HG02943 (cell line): ENCODE data around the gene NME7.
"Not testable (repeated sequence)": the region's sequence is repeated elsewhere in the genome, so short reads cannot be mapped to it uniquely, and the experiment has no call there.

ENCODE experiments used
- ATAC-seq: cut with Tn5 transposase; IDR thresholded peaks from one replicate; pipeline ENCODE4 v1.9.1; 2021; ENCODE audit warnings: mild to moderate bottlenecking, low read depth, moderate library complexity; ENCODE audit not compliant: unreplicated experiment

Gene NME7

DNA sequence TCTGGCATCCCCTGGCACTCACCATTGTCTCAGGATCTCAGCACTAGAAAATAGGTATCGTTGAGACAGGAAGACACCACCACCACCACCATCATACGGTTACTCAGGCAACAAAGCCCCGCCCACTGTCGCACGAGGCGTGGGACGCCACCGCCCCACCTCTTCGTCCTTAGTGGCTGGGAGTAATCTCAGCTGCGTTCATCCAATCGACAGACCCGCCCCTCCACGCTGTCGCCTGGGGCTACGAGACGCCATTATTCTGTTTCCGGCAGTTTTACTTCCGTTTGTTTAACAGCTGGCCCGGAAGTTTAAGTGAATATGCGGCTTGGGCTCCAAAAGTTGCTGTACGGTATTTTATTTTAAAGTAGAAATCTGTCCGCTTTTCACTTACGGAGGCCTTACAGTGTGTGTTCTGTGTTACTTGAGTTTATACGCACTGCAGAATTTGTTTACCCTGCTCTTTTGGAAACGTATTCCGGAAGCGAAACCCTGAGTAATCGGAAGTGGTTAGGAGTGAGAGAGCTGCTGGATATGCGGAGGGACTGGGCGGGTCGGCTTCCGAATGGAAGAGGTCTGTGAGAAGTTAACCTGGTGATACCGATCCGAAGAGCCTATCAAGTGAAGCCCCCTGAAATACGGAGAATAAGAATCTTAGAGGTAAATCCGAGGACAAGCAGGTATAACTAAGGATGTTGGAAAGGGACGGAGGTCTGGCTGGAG is at the start of gene NME7, which contains the start of gene BLZF1:
Gene NME7, minus strand, starts transcription at position 112 of the 720 bp plus-strand sequence. Its CDS starts 87 bp downstream, at position 25.
Gene BLZF1, plus strand, starts transcription at position 510 of the 720 bp plus-strand sequence. CDS start 1,328 bp downstream, outside the sequence.
- ATAC-seq, result peak; percentile 99

DNA sequence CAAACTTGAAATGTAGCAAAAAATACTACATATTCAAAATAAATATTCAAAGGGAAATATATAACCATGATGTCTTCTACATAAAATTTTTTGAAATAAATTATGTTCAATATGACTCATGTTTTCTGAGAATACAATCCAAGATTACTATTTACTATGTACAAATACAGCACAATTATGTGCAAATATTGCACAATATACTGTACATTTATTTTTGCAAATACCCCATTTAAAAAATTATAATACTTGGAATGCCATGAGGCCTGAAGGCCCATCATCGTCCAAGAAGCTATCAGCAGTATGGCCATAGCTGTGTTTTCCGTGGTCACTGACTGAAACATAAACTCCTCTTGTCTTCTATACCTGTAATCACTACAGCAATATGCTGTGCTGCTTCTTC is 47.4 kb upstream of the NME7 start:
- ATAC-seq, result no peak

GRCh38 chr1:169408340-169408739 is 40.7 kb upstream of the NME7 start:
- not testable (repeated sequence) for ATAC-seq

DNA sequence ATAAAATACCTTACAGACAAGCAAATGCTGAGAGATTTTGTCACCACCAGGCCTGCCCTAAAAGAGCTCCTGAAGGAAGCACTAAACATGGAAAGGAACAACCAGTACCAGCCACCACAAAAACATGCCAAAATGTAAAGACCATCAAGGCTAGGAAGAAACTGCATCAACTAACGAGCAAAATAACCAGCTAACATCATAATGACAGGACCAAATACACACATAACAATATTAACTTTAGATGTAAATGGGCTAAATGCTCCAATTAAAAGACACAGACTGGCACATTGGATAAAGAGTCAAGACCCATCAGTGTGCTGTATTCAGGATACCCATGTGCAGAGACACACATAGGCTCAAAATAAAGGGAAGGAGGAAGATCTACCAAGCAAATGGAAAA is 35.0 kb upstream of the NME7 start:
- not testable (repeated sequence) for ATAC-seq

DNA sequence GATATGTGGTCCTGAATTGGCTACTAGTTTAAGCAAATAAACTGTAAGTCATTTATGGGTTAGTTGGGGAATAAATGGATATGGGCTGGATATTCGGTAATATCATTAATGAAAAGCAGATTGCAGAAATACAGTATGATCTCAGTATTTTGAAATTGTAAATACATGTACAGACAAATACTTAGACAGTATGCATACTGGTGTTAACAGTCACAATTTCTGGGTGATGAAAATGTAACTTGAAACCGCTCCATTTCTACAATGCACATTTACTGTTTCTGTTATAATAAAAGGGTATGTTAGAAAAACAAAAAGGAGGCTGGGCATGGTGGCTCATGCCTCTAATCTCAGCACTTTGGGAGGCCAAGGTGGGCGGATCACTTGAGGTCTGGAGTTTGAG is 28.4 kb upstream of the NME7 start:
- no peak for ATAC-seq

DNA sequence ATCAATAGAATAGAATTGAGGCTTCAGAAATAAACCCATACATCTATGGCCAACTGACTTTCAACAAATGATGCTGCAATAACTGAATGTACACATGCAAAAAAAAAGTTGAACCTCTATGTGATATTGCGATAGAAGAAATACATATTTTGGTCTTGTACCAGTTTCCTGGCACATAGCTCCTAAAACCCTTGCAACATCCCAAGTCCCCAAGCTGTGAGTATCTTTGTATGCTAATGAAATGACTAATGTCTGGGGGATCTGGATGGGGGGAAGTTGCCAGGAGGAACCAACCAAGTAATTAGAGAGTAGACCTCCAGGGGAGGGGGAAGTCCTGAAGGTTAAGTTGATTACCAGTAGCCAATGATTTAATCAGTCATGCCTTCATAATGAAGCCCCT is 24.8 kb upstream of the NME7 start:
- no peak for ATAC-seq

- ATAC-seq, result no peak
These were observed 22.7 kb upstream of the NME7 start for GRCh38 chr1:169390303-169390702.

DNA sequence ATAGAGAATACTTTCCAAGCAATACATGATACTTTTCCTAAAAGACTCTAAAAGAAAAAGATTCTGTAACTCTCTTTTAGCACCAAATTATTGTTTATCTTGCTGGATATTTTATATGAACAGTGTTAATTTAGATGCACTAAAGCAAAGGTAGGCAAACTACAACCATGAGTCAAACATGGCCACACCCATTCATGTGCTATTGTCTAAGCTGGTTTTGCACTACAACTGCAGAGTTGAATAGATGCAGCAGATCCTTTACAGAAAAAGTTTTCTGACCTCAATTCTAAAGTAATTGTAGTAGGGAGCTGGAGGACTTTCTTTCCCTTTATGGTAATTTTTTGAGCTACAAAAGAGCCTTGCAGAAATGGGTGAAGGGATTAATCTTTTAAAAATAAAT is 19.8 kb upstream of the NME7 start:
- no peak for ATAC-seq

- ATAC-seq, result no peak
These were observed 15.9 kb upstream of the NME7 start for GRCh38 chr1:169383449-169383848.

DNA sequence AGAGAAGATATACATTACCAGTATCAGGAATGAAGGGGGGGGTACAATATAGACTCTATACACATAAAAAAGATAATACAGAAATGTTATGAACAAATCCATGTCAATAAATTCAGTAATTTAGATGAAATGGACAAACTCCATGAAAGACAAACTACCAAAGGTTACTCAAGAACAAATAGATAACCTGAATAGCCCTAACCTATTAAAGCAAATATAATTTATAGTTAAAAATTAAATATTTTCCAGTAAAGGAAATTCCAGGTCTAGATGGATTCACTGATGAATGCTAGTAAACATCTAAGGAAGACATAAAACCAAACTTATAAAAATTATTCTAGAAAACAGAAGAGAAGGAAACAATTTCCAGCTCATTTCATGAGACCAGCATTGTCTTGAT is 13.6 kb upstream of the NME7 start:
- no peak for ATAC-seq

GRCh38 chr1:169371404-169371803 is 3.8 kb upstream of the NME7 start:
- ATAC-seq, result no peak

DNA sequence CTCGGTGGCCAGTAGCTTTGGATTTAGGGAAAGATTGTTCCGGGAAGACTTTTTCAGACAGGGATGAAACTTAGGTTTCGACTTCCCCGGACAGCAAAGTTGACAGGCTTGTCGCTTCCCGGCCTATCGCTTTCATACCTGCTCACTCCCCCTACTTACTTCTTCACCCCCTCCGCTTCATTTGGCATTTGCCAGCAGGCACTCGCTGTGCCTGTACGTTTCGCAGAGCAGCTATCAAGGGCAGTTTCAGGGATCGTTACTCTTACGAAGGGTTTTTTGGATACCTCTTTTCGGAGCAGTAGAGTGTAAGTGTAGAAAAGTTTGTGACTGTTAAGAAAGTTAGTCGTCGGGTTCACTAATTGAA is 791 bp upstream of the NME7 start:
- peak; percentile 15 for ATAC-seq

DNA sequence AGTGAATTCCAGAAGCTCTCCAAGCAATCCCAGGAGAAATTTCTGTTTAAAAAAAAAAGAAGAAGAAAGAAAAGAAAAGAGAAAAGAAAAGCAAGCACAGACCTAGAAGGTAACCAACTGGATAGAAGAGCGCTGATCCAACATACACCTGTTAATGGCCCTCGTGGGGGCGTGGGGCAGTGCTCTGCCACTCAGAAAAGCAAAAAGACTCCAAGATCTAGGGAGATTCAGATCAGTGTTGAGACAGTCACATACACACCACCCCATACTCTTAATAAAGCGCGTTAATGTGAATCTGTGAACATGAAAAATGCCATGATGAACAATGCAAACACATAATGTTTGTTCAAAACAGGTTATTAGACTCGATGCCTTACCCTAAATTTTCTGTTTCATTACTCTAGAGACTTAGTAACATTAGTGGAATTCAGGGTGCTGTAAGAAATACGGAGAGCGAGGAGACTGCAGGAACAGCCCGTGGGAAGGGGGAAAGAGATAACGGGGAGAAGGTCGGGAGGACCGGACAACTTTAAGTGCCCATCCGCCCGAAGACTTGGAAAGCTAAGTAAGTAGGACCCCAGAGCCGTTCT is 406 bp downstream of the NME7 start:
- ATAC-seq, result no peak

DNA sequence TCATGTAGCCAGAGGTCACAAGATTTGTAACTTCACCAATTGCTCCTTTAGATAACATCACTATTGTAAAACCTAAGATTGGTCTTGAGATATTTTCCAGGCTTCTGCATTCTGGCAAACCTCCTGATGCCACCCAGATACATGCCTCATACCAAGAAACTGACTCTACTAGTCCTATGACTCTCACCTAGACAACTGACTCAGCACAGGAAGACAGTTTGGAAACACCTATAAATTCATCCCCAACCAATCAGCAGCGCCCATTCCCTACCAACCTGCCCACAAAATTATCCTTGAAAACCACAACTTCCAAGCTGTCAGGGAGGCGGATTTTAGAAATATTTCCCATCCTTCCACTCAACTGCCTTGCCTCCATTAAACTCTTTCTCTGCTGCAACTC is 2.6 kb downstream of the NME7 start:
- no peak for ATAC-seq

- no peak for ATAC-seq
These were observed 4.4 kb downstream of the NME7 start for GRCh38 chr1:169363046-169363730.

DNA sequence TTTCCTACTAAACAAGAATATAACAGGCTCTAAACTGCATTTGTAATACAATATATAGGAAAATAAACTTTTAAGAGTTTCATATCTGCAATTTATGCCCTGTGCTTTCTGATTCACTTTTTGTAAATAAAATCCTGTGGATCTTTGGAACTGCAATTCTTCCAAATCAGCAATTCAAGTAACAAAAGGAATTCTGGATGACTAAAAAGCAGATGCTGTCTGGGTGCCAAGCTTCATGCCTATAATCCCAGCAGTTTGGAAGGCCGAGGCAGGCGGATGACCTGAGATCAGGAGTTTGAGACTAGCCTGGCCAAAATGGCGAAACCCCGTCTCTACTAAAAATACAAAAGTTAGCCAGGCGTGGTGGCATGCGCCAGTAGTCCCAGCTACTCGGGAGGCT is 6.3 kb downstream of the NME7 start:
- ATAC-seq, result no peak

DNA sequence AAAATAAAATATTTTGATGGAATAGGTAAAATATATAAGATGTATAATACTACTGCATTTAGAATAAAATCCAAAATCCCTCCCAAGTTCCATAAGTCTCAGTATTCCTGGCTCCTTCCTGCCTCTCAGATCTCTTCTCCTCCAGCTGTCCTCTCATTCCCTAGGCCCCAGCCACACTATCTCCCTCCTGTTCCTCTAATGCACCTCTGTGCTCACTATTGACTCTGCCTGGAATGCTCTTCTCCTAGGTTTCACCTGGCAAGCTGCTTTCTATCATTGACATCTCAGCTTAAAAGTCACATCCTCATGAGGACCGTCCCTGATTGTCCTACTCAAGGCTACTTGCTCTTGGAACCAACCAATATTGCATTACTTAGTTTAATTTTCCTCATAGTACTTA is 7.2 kb downstream of the NME7 start:
- no peak for ATAC-seq

DNA sequence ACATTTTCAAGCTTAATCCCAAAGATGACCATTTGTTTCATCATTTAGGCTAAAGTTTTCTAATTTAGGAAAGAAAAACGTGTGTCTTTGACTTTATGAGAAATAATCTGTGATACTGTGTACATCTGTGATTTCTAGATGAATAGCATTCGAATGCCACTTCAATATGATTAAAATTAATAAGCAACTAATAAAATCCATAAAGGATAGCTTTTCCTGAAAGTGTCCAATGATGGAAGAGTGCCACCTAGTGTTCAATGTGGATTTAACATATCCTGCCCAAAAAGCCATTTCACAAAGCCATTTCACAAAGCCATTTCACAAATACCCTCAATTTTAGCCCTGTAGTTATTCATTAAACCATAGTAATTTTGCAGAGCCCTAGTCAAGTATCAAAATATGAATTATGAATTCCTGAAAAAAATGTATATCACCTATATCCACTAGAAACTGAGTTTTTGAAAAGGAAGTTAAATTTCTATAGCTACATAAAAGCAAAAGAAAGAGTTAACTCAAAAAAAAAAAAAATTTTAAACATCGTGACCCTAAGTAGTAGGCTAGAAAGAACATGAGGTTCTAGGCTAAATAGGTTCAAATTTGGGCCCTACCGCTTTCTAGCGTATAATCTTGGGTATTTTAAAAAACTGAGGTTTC is 19.1 kb downstream of the NME7 start:
- ATAC-seq, result no peak

DNA sequence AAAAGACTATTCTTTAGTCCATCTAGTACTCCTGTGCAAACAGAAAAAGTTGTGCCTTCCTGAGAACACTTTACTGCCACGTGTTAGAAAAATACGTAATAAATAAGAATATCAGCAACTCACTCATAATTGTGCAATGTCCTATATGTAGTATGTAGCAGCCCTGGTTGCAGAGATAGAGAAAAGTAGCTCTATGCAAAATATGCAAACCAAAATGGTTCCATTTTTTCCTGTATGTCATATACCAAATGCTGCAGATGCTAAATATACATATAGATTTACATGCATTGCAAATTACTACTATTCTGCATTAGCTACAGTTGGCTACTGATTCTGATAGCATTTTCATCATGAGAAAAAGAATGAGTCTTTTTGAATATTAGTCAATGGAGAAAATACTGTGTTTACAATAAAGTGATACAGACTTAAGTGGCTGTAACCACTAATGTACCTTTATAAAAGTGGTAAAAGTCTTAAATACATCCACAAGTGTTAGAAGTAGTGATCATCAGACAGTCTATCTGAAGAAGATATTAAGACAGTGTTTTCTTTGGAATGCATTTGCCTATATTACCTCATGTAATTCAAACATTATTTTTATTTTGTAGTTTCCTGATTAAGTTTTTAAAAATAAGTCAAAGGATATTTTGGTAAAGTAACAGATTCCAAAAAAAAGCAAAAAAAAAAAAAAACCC is 19.8 kb downstream of the NME7 start:
- no peak for ATAC-seq

- no peak for ATAC-seq
These were observed 21.5 kb downstream of the NME7 start for GRCh38 chr1:169346036-169346589.
